ENCODE measurements around the gene GHSR.

Gene GHSR

GRCh38 chr3:172415323-172415722 lies 32.9 kb downstream of the GHSR start:
- DNase-seq, result no peak

DNA sequence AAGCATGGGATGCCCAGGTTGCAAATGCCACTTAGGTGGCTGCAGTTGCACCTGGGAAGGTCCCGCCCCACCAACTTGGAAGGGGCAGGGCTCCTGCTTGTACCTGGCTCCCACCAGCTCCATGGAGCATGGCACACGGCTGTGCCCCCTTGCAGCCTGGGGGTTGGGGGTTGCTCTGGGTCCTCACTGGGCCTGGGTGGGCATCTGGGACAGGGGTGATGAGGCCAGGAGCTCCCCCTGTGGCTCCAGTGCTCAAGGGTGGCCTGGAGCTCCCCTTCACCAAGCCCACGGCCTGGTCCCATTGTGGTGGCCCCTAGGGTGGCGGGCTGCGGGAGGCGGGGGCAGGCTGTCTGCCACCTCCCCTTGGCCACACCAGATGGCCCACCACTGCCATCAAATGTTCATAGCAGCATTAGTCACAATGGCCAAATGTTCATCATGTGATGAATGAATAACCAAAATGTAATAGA lies 36.7 kb downstream of the GHSR start:
- DNase-seq, result no peak

DNA sequence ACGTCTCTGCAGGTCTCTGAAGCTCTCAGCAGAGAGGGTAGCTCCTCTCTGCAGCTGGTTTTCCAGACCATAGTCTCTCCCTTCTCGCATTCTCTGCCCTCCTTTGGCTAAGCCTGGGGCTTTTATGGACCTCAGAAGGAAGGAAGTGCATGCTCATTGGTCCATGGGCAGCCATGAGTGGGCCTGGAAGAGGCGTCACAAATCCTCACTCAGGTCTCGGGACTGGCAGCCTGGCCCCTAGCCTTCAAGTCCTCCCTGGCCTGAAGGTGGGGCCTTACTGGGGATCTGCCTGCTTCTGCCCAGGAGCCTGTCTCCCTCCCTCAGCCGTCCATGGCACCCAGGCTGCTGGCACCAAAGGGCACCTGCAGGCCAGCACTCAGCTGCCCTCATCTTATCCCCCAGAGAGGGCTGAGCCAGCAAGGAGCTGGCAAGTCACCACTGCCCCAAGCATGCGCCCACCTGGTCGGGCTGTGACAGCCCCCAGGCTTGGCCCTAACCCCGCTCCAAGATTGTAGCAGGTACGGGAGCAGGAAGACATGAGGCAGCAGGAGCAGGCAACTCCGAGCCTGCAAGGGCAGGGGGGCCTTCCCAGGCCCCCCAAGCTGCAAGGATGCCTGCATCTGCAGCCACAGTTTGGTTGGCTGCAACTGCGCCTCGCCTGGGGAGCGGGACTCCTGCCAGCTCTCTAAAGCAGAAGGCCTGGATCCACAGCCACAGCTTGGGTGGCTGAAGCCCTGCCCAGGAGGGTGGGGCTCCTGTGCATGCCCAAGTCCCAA lies 37.4 kb downstream of the GHSR start:
- no peak for DNase-seq

DNA sequence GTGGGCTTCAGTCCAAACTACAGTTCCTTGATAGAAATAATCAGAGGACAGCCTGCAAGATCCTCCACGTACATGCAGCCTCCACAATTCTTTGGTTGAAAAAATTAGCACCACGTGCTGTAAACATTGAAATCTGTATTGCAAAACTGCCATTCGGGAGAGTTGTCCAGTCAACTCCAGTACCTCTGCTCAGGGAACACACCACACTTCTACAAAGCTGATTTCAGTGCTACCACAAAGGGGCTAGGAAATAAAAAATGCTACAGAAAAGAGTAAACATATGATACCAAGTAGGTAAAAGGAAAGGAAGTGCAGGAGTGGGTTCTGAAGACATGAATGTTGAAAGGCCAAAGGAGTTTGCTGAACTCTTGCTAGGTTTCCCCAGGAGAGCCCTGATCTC lies 40.4 kb downstream of the GHSR start:
- DNase-seq, result no peak

DNA sequence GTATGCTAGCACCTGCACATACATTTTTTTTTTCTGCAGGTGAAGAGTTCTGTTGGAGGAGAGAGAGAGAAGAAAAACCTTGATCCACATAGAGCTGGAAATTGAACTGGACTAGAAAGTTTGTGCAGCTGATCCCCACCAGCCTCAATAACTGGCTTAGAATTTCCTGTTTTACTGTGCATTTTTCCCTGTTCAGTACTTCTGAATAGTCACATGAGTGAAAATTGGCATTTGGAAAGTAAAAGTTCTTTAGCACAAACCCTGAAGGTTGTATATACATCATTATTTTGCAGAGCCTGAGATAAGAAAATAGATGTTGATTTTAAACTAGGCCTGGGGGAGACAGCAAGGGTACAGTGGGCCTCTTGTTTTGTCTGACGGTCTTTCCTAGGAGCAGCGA lies 42.3 kb downstream of the GHSR start:
- DNase-seq, result no peak

- DNase-seq, result no peak
Measured at GRCh38 chr3:172404237-172404962, 43.9 kb downstream of the GHSR start.

DNA sequence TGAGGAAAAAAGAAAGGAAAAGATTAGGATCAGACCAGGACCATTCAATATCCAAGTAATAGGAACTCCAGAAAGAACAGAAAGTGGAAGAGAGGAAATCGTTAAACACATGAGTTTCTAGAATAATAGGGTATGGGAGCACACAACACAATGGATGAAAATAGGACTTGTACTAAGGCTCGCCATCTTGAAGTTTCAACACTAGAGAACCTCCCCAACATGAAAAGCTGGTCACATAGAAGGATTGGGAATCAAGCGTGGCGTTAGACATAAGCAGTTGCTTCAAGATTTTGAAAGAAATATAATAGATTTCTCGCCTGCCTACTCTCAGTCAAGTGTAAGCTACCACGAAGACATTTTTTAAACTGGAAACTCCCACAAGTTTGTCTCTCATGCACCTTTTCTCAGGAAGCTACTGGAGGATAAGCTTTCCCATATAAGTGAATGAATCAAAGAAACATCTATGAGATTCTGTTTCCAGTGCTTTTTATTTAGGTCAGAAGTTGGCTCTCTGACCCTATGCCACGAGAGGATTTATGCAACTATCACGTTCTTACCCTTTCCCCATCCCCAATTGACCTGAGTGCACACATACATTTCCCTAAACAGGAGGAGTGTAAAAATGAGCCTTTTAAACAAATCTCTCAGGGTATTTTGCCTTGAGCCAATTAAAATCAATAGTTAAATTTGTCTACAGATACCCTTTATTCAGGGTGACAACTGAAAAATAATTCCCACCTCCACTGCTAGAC lies 45.2 kb downstream of the GHSR start:
- DNase-seq, result no peak

DNA sequence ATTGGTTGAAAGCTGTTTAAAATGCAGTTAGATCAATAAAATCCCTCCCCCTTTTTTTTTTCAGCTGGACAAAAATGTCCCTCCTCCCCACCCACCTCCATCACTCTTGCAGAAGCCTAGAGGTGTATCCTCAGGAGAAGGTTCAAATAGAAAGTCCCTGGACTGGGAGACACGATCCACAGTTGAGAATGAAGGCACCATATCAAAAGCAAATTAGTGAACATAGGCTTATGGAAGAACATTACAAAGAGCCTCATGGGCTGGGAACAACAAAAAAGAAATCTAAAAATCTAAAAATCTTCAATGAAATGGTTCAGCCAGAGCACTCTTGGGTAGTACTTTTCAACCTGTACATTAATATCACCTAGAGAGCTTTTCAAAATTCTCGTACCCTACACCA lies 46.2 kb downstream of the GHSR start:
- no peak for DNase-seq

DNA sequence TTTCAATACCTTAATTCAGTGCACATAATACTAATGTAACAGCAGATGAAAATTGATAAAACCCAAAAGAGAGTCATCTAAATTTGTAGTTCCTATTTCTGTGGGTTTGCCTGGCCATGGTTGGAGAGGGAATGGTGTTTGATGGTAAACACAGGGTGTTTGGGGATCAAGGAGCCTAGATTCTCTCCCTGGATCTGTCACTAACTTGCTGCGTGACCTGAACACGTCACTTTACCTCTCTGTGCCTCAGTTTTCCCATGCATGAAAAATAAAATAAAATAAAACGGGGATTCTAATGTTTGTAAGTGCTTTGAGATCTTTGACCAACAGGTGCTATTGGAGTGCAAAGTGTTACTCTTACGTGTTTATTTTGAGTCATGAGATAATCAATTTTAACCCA lies 49.8 kb downstream of the GHSR start:
- DNase-seq, result no peak

DNA sequence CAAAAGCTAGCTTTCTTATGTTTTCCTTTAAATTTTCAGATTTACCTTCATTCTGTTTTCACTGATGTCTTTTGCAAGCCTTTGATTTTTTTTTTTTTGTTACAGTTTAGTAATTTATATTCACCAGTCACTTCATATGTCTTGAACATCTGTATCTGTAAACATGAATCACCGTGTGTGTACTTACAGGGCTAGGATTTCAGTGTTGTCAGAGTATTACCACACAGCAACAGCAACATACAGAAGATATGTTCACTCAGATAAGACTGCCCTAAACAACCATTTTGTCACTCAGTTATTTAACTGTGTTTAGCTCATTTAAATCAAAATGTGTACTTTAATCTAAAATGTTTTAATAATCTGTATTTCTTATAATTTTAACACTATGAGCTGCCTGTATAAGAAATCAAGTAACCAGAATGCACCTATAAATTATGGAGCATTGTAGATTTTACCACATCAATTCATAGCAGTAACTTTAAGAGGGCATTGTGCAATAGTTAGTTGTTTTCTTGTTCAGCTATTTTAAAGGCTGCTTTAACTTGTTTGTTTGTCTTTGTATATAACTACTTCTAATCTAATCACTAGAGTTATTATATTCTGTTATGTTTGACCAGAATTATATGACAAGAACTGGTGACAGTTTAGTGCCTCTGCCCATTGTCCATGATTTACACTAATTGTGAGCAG lies 50.4 kb downstream of the GHSR start:
- DNase-seq, result no peak

DNA sequence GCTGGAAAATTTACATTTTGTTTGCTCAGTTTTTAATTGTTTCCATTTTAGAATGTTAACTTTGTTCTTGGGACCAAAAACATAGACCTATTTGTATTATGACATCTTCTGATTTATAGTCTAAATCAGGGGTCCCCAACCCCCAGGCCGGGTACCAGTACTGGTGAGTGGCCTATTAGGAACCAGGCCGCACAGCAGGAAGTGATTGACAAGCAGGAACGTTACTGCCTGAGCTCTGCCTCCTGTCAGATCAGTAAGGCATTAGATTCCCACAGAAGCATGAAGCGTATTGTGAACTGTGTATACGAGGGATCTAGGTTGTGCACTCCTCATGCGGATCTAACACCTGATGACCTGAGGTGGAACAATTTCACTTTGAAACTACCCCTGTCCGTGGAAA lies 51.9 kb downstream of the GHSR start:
- no peak for DNase-seq

DNA sequence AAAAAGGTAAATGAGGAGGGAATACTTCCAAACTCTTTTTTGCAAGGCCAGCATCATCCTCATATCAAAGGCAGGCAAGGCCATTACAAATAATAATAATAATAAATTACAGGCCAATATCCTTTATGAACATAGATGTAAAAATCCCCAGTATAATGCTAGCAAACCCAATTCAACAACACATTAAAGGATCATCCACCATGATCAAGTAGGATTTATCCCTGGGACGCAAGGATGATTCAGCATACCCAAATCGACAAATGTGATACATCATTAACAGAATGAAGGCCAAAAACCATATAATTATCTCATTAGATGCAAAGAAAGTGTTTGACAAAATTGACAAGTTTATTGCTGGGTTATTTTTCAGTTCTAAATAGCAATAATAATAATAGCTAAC lies 53.6 kb downstream of the GHSR start:
- DNase-seq, result no peak

All from GF-D8 (cell line).